Gastroesophageal sphincter (tissue), 4 donors: ENCODE measurements around the gene PADI2. TPM values are rescaled to one million over a fixed set of nuclear protein-coding genes. Genes with fewer than 3 reads are reported as not detected.

ENCODE experiments used
- ATAC-seq: fragments of 150-250 bp; one replicate; pipeline ENCODE4 v1.9.1; 2016; ENCODE audit warnings: mild to moderate bottlenecking, moderate library complexity
- H3K27ac ChIP-seq, 4 donors: fragments of 200-600 bp; sonication (generic) in 3 of 4; 1 replicate in 3 of 4; 2 replicates in 1 of 4; pipeline ENCODE4 v1.5.1; 2016 to 2019
- H3K27me3 ChIP-seq: fragments of 200-600 bp; sonication (generic); one replicate; pipeline ENCODE4 v1.5.1; 2019
- H3K36me3 ChIP-seq, 2 donors: fragments of 200-600 bp; sonication (generic); one replicate each; pipeline ENCODE4 v1.5.1; 2019; ENCODE audit warnings: control low read depth in 1 of 2
- H3K4me1 ChIP-seq, 3 donors: fragments of 200-600 bp; sonication (generic); 1 replicate in 2 of 3; 2 replicates in 1 of 3; pipeline ENCODE4 v1.5.1; 2016 to 2019; ENCODE audit warnings: control low read depth in 2 of 3
- H3K4me3 ChIP-seq, 2 donors: fragments of 200-600 bp; sonication (generic); one replicate each; pipeline ENCODE4 v1.5.1; 2019; ENCODE audit warnings: mild to moderate bottlenecking in 1 of 2, moderate library complexity in 1 of 2
- H3K9me3 ChIP-seq, 3 donors: fragments of 200-600 bp; sonication (generic); one replicate each; pipeline ENCODE4 v1.5.1; 2017 to 2019; ENCODE audit warnings: control low read depth in 2 of 3
- CTCF ChIP-seq, 4 experiments: fragments of 200-600 bp in 2 of 4; fragments of 450-650 bp in 2 of 4; sonication (generic) in 1 of 4; IDR thresholded peaks; one replicate each; pipeline ENCODE4 v1.5.1; 2017 to 2019; ENCODE audit warnings: antibody characterized with exemption in 4 of 4, mild to moderate bottlenecking in 2 of 4, moderate library complexity in 2 of 4
- EP300 ChIP-seq: sonication (generic); formaldehyde crosslinking; IDR thresholded peaks from one replicate; pipeline ENCODE4 v1.6.1; 2017; ENCODE audit warnings: antibody characterized with exemption, mild to moderate bottlenecking
- POLR2A ChIP-seq, 2 donors: fragments of 450-650 bp; IDR thresholded peaks; one replicate each; pipeline ENCODE4 v1.6.1; 2017; ENCODE audit warnings: antibody characterized with exemption in 2 of 2, mild to moderate bottlenecking in 2 of 2, moderate library complexity in 1 of 2
- POLR2AphosphoS5 ChIP-seq: sonication (generic); formaldehyde crosslinking; IDR thresholded peaks from one replicate; pipeline ENCODE4 v1.6.1; 2017; ENCODE audit warnings: antibody characterized with exemption
- WGBS, 2 donors: methylation state at CpG; one replicate each; pipeline ENCODE4 v1.1.5; 2018; ENCODE audit warnings: low coverage in 1 of 2; 5-methylcytosine and 5-hydroxymethylcytosine counted together
- total RNA-seq, 4 donors: library from RNA; depleted of rRNA; stranded (reverse); fragments of >200 nt; gene quantifications; one replicate each; pipeline ENCODE4 v1.1.0, GENCODE V29; 2016

Gene PADI2
- total RNA-seq, 4 donors from 2014 or later = 0.12 to 1.9 (median 0.58) TPM

- TF ChIP-seq CTCF (IDR thresholded peaks at IDR 0.05) = no peak
- no peak for TF ChIP-seq POLR2A (IDR thresholded peaks at IDR 0.05)
- no peak for TF ChIP-seq EP300
- TF ChIP-seq POLR2AphosphoS5 = no peak
- Histone ChIP-seq H3K4me3 (no peak overlapping the region), H3K4me1 (no peaks in the 10 kb centered on the region), H3K27me3 (peaks cover 37% of the 10 kb centered on the region), H3K27ac (no peak overlapping the region), H3K36me3 (no peaks in the 10 kb centered on the region), H3K9me3 (peaks cover 0 to 9% (median 0%) of the 10 kb centered on the region in 3 donors)
- WGBS, 2 donors = 64 to 68% methylated on average over 2 to 3 of the region's 3 CpGs
- no peak for ATAC-seq
Observed at GRCh38 chr1:17161137-17161740, 42.0 kb upstream of the PADI2 start.

GRCh38 chr1:17158961-17159360, 39.7 kb upstream of the PADI2 start:
- ATAC-seq = no peak
- WGBS, 2 donors = 95% methylated on average over 2 of the region's 2 CpGs; no CpG with 5 or more reads in 1 of the 2 donors
- H3K36me3 ChIP-seq = no peaks in the 10 kb centered on the region

DNA sequence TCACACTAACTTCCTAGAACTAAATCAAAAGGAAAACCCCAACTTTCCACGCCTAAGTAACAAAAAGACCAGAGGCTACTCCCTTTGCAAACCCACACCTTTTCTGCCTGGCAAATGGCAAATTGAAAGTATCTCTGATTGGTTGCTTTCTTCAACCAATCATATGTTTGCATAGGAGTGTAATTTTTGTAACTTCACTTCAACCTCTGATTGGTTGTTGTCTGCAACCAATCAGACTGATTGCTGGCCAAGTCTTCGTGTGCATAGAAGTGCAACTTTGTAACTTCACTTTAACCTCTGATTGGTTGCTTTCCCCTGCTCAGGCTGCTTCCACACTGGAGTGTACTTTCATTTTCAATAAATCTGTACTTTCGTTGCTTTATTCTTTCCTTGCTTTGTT, 36.9 kb upstream of the PADI2 start:
- Histone ChIP-seq H3K27ac (no peak overlapping the region), H3K27me3 (peaks cover 40% of the 10 kb centered on the region), H3K4me1 (no peaks in the 10 kb centered on the region), H3K36me3 (no peaks in the 10 kb centered on the region), H3K4me3 (no peak overlapping the region), H3K9me3 (peaks cover 0 to 55% (median 0%) of the 10 kb centered on the region in 3 donors)
- no peak for TF ChIP-seq POLR2AphosphoS5
- TF ChIP-seq CTCF (IDR thresholded peaks at IDR 0.05) = no peak
- no peak for TF ChIP-seq POLR2A (IDR thresholded peaks at IDR 0.05)
- 62 to 65% methylated on average over 3 of the region's 3 CpGs for WGBS, 2 donors
- ATAC-seq = no peak

More at GRCh38 chr1:17158961-17159360, 39.7 kb upstream of the PADI2 start:
- Histone ChIP-seq H3K27ac (no peak overlapping the region), H3K4me3 (no peak overlapping the region), H3K9me3 (peaks cover 0 to 32% (median 0%) of the 10 kb centered on the region in 3 donors), H3K4me1 (no peaks in the 10 kb centered on the region), H3K27me3 (peaks cover 27% of the 10 kb centered on the region)
- no peak for TF ChIP-seq EP300
- no peak for TF ChIP-seq CTCF (IDR thresholded peaks at IDR 0.05)
- TF ChIP-seq POLR2A (IDR thresholded peaks at IDR 0.05) = no peak
- no peak for TF ChIP-seq POLR2AphosphoS5

DNA sequence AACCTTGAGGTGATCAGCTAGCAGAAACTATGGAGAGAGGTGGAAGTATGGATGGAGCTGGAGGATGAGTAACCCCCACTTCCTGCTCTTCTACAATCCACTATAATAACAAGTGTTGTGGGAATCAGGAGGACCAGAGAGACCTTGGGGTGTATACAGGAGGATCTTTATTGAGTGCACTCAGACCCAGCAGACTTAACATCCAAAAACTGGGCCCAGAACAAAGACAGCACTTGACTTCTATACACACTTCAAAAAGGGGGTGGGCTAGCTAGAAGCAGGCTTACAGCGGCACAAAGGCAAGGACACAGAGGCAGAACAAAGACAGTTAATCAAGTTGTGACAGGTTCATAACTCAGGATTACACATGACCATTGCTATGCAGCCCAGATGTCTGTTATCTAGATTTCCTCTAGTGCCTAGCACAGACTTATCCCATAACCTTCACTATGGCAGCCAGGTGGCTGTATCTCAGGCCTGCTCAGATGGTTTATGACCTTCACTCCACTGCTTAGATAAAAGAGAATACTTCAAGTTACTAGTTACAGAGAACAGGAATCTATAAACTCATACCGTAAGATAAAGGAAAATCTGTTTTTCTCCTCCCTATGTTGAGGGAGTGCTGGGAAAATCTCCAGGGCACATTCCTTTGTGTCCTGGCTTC, 36.1 kb upstream of the PADI2 start:
- Histone ChIP-seq H3K36me3 (no peaks in the 10 kb centered on the region), H3K4me3 (no peak overlapping the region), H3K27me3 (peaks cover 47% of the 10 kb centered on the region), H3K4me1 (no peaks in the 10 kb centered on the region), H3K9me3 (peaks cover 0 to 60% (median 0%) of the 10 kb centered on the region in 3 donors), H3K27ac (no peak overlapping the region)
- WGBS, 2 donors = 0 to 4% methylated on average over 2 of the region's 2 CpGs
- ATAC-seq = no peak
- TF ChIP-seq POLR2A (IDR thresholded peaks at IDR 0.05) (no peak), POLR2AphosphoS5 (no peak), CTCF (IDR thresholded peaks at IDR 0.05) (no peak), EP300 (no peak)

GRCh38 chr1:17149771-17150170, 30.5 kb upstream of the PADI2 start:
- TF ChIP-seq CTCF (IDR thresholded peaks at IDR 0.05) (no peak), EP300 (no peak), POLR2A (IDR thresholded peaks at IDR 0.05) (no peak), POLR2AphosphoS5 (no peak)
- no peak for ATAC-seq

More at GRCh38 chr1:17149771-17150170, 30.5 kb upstream of the PADI2 start:
- Histone ChIP-seq H3K36me3 (no peaks in the 10 kb centered on the region), H3K4me3 (no peak overlapping the region), H3K27ac (no peak overlapping the region), H3K4me1 (no peaks in the 10 kb centered on the region), H3K27me3 (peaks cover 83% of the 10 kb centered on the region), H3K9me3 (peaks cover 0 to 37% (median 0%) of the 10 kb centered on the region in 3 donors)
- 63 to 70% methylated on average over 3 to 5 of the region's 8 CpGs for WGBS, 2 donors
